Activated CD4-positive, alpha-beta T cell treated with anti-CD3 and anti-CD28 coated beads for 36 hours (primary cell): ENCODE results near the gene LRRC72. TPM values are rescaled to one million over a fixed set of nuclear protein-coding genes. Genes with fewer than 3 reads are reported as not detected.
"Not testable (repeated sequence)": the region's sequence is repeated elsewhere in the genome, so short reads cannot be mapped to it uniquely, and the experiment has no call there.

ENCODE experiments used
- ATAC-seq: fragments of 200-7000 bp; cut with Tn5 transposase; one replicate; pipeline ENCODE4 v1.10.0; 2021; ENCODE audit warnings: mild to moderate bottlenecking, moderate library complexity
- CTCF ChIA-PET: fragments of 350-600 bp; sonication (Branson Sonifier 250); formaldehyde crosslinking; loops from one replicate; lab custom pipeline; 2021; ENCODE audit warnings: antibody characterized with exemption; lab: Charles Lee
- POLR2A ChIA-PET: fragments of 350-600 bp; sonication (Branson Sonifier 250); formaldehyde crosslinking; loops from one replicate; lab custom pipeline; 2021; ENCODE audit warnings: antibody characterized with exemption, inconsistent platforms; lab: Charles Lee
- DNase-seq: peaks from one replicate; pipeline ENCODE4 v3.0.0-alpha.2; 2020
- H3K27ac Mint-ChIP-seq: one replicate; pipeline ENCODE4 v1.8.0; 2021; ENCODE audit warnings: mixed read lengths
- H3K27me3 Mint-ChIP-seq: one replicate; pipeline ENCODE4 v1.8.0; 2021; ENCODE audit warnings: mixed read lengths
- H3K36me3 Mint-ChIP-seq: one replicate; pipeline ENCODE4 v1.8.0; 2021; ENCODE audit warnings: low read depth, mixed read lengths
- H3K4me1 Mint-ChIP-seq: one replicate; pipeline ENCODE4 v1.8.0; 2021; ENCODE audit warnings: mixed read lengths
- H3K4me3 Mint-ChIP-seq: one replicate; pipeline ENCODE4 v1.8.0; 2021; ENCODE audit warnings: mild to moderate bottlenecking, moderate library complexity, mixed read lengths
- H3K9me3 Mint-ChIP-seq: one replicate; pipeline ENCODE4 v1.8.0; 2021; ENCODE audit warnings: low read depth, mixed read lengths
- intact Hi-C, 2 experiments: fragments of 100-400 bp; cut with DNase I in 1 of 2; cut with micrococcal nuclease in 1 of 2; formaldehyde crosslinking; loops; one replicate each; pipeline versions ENCODE4 v1.14.2 to v1.15.1; 2022 to 2024; cut with DNase I, micrococcal nuclease
- total RNA-seq, 2 experiments: library from RNA; stranded (reverse); gene quantifications; one replicate each; pipeline ENCODE4 v1.2.3, GENCODE V29; 2021

The LRRC72 gene
- total RNA-seq, 2 experiments from 2014 or later, result not detected

DNA sequence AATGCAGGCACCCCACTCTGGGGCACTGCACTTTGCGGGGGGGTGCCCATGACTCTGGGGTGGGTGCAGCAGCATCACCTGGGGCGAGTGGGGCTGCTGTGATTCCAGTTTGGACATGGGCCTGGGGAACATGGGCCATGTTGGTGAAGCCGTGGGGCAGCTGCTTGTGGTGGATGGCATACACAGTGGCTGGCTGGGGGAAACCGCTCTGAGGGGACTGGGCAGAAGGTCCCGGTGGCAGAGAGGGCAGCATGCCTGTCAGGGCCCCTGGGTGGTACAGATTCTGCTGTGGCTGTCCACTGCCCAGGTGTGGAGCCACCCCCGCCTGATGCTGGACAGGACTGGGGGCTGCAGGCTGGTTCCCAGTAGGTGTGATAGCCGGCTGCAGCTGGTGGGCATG lies 57.2 kb downstream of the LRRC72 start:
- ChIA-PET POLR2A (no interaction called here), CTCF (no interaction called here)
- ATAC-seq (no peak), DNase-seq (no peak)
- H3K27ac Mint-ChIP-seq, result no peak overlapping the region
- H3K27me3 Mint-ChIP-seq, result peaks cover 4% of the 10 kb centered on the region
- H3K4me1 Mint-ChIP-seq, result no peaks in the 10 kb centered on the region
- no peaks in the 10 kb centered on the region for H3K36me3 Mint-ChIP-seq
- H3K9me3 Mint-ChIP-seq, result no peaks in the 10 kb centered on the region
- intact Hi-C loops, result no loop called here
- no peak overlapping the region for H3K4me3 Mint-ChIP-seq

DNA sequence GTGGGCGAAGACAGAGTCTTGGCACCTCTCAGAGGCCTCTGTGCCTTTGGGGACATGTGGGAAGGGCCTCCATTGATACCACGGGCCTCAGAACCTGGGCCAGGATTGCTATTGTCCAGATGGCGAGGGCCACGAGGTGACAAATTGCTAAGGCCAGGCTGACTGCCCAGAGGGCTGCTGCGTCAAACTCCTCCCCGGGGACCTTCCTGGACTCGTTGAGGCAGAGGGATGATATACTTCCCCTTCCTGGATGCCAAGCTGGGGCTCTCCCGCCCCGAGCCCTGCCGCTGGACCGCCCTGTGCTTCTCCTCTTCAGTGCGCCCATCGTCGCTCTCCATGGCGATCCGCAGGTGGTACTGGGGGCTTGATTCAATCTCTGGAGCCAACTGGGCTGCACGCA lies 58.9 kb downstream of the LRRC72 start:
- Mint-ChIP-seq H3K9me3 (no peaks in the 10 kb centered on the region), H3K27ac (no peak overlapping the region), H3K27me3 (peaks cover 4% of the 10 kb centered on the region), H3K4me1 (no peaks in the 10 kb centered on the region), H3K36me3 (no peaks in the 10 kb centered on the region), H3K4me3 (no peak overlapping the region)
- ChIA-PET POLR2A (no interaction called here), CTCF (interaction anchor here (1.2 kb wide), 1 partner anchor 21 kb away, joined by 3 read pairs; no protein-coding TSS in a partner anchor)
- DNase-seq, result no peak
- intact Hi-C loops, result no loop called here
- ATAC-seq, result no peak

DNA sequence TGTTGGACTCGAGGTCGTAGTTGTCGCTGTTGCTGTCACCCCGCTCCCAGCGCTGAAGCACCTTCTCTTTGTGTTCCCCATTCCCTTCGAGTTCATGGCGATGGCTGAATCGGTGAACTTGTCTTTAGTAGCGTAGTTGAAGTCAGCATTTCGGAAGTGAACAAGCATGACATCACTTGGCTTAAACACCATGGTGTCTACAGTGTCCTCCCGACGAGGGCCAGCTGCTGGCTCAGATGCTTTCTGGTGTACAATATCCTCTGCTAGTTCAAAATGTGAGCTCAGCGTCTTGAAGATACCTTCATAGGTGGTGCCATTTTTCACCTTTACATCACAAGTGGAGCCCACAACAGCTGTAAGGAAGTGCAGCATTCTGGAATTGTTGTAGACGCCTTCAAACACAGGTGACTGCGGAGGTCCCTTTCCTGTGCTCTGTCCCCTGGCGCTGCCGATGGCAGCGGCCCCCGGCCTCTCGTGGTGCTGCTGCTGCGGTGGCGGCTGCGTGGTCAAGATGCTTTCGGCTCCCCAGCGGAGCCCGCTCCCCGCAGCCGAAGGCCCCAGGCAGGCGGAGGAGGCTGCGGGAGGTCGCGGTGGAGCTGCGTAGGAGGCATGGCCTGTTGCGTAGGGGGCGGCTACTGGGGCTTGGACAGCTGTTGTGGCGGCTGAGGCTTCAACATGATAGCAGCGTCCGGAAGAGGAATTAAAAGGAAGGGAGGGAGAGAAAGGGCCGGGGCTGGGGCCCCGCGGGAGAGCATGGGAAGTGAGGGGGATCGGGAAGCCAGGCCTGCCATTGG lies 59.7 kb downstream of the LRRC72 start:
- POLR2A ChIA-PET, result no interaction called here
- intact Hi-C loops, result no loop called here
- Mint-ChIP-seq H3K9me3 (no peaks in the 10 kb centered on the region), H3K4me3 (no peak overlapping the region), H3K4me1 (no peaks in the 10 kb centered on the region), H3K27ac (no peak overlapping the region), H3K36me3 (no peaks in the 10 kb centered on the region), H3K27me3 (peaks cover 4% of the 10 kb centered on the region)
- DNase-seq (no peak), ATAC-seq (no peak)
- CTCF ChIA-PET, result interaction anchor here (0.7 to 0.9 kb wide), 2 partner anchors 13 to 21 kb away, joined by 3 to 4 read pairs; no protein-coding TSS in a partner anchor

DNA sequence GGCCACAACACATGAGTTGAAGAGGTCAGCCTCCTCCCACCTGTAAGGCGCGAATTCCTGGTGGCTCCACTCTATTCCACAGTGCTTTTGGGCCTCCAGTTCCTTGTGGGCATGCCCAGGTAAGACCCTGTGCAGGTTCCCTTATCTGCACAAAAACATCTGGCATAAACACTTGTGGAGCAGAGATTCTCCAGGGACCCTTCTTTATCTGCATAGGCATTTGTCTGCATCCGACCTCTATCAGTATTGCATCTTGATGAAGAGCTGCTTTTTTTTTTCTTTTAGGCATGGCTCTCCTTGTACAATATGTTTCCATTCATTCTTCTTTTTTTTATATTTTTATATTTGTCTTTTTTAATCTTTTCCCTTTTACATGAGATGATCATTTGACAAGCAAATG lies 60.5 kb downstream of the LRRC72 start:
- intact Hi-C loops, result no loop called here
- ChIA-PET POLR2A (no interaction called here), CTCF (interaction anchor here (0.9 to 1.2 kb wide), 2 partner anchors 10 to 22 kb away, joined by 4 to 6 read pairs; no protein-coding TSS in a partner anchor)
- DNase-seq, result no peak
- Mint-ChIP-seq H3K27me3 (peaks cover 4% of the 10 kb centered on the region), H3K4me1 (no peaks in the 10 kb centered on the region), H3K9me3 (no peaks in the 10 kb centered on the region), H3K4me3 (no peak overlapping the region), H3K27ac (no peak overlapping the region), H3K36me3 (no peaks in the 10 kb centered on the region)
- no peak for ATAC-seq

DNA sequence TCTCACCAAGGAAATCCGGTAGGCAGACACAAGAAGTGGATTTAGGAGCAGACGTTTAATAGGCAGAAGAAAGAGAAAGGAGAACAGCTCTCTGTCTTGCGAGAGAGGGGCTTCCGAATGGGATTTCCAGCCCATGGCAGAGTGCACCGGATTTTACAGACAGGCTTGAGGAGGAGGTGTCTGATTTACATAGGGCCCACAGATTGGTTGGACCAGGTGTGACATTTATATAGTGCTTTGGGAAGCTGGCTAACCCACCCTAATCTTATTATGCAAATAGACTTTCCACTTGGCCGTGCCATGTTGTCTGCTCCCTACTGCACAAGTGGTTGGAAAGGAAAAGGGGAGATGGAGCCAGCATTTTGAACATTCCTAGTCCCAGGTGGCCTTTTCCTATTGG lies 61.2 kb downstream of the LRRC72 start:
- ChIA-PET CTCF (interaction anchor here (1.2 kb wide), 1 partner anchor 10 kb away, joined by 6 read pairs; no protein-coding TSS in a partner anchor), POLR2A (no interaction called here)
- H3K27me3 Mint-ChIP-seq, result peaks cover 4% of the 10 kb centered on the region
- intact Hi-C loops, result no loop called here
- H3K4me3 Mint-ChIP-seq, result no peak overlapping the region
- DNase-seq (no peak), ATAC-seq (no peak)
- no peaks in the 10 kb centered on the region for H3K9me3 Mint-ChIP-seq
- no peaks in the 10 kb centered on the region for H3K36me3 Mint-ChIP-seq
- no peaks in the 10 kb centered on the region for H3K4me1 Mint-ChIP-seq
- no peak overlapping the region for H3K27ac Mint-ChIP-seq

DNA sequence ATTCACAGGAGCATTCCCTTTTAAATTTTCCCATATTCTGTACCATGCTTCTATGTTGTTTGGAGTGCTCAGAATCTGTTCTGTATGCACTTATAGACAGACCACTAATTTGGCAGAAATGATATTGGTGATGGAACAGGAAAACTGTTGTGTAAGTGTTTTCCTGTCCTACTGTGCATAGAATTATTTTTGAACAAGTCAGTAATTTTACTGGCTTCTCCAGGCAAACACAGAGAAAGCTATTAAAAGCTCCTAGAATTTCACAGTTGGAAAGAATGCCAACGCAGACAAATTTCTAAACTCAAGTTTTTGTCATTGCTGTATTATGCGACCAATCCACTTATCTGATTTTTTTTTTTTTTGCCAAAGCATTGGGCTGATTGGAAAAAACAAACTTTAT lies 63.3 kb downstream of the LRRC72 start:
- ChIA-PET CTCF (no interaction called here), POLR2A (no interaction called here)
- no peaks in the 10 kb centered on the region for H3K9me3 Mint-ChIP-seq
- H3K27me3 Mint-ChIP-seq, result no peaks in the 10 kb centered on the region
- no peak overlapping the region for H3K27ac Mint-ChIP-seq
- H3K36me3 Mint-ChIP-seq, result no peaks in the 10 kb centered on the region
- no peak for DNase-seq
- intact Hi-C loops, result no loop called here
- H3K4me1 Mint-ChIP-seq, result no peaks in the 10 kb centered on the region
- no peak for ATAC-seq
- H3K4me3 Mint-ChIP-seq, result no peak overlapping the region

DNA sequence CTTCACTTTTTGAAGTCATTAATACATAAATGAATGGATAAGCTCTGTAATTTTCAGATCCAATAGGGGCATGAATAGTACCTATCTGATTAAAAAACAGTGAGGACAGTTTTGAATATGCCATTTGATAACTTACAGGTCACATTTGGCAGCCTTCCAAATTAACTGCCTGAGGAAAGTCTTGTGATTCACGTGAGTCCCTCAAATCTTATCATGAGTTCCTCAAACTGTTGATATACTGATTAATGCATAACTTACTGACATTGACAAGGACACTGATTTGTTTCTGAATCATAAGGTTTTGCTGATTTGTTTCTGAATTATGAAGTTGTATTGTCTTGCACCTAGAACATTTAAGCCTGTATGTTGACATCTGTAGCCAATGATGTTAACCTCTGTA lies 63.8 kb downstream of the LRRC72 start:
- Mint-ChIP-seq H3K27me3 (no peaks in the 10 kb centered on the region), H3K27ac (no peak overlapping the region), H3K36me3 (no peaks in the 10 kb centered on the region), H3K4me3 (no peak overlapping the region), H3K9me3 (no peaks in the 10 kb centered on the region), H3K4me1 (no peaks in the 10 kb centered on the region)
- ChIA-PET POLR2A (no interaction called here), CTCF (no interaction called here)
- intact Hi-C loops, result no loop called here
- DNase-seq (no peak), ATAC-seq (no peak)

DNA sequence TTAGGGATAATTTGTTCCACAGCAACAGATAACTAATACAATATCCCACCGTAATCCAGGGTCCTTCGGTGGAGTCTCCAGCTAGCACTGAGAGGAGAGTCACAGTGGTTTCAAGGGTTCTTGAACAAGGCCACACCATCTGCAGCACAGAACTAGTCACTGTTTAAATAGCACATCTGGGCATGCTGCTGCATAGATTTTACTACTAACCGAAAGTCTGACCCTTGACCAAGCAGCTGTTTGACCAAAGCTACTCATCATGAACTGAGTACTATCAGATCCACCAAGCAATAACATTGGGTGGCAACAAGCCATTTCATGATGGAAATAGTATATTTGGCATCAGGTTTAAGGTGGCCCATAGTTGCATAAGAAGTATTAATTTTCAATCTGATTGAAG lies 65.8 kb downstream of the LRRC72 start:
- ATAC-seq (no peak), DNase-seq (no peak)
- Mint-ChIP-seq H3K27ac (no peak overlapping the region), H3K36me3 (no peaks in the 10 kb centered on the region), H3K27me3 (no peaks in the 10 kb centered on the region), H3K9me3 (no peaks in the 10 kb centered on the region), H3K4me3 (no peak overlapping the region), H3K4me1 (no peaks in the 10 kb centered on the region)
- ChIA-PET CTCF (no interaction called here), POLR2A (no interaction called here)
- intact Hi-C loops, result no loop called here

DNA sequence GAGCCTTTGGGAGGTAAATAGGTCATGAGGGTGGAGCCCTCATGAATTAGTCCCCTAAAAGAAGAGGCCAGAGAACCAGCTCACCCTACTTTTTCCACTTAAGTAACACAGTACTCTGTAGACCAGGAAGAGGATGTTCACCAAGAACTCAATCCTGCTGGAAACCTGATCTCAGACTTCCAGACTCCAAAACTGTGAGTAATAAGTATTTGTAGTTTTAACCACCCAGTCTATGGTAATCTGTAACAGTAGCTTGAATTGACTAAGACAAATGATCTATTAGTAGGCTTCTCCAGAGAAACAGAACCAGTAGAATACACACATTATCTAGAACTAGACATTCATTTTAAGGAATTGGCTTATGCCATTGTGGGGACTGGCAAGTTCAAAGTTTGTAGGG lies 67.4 kb downstream of the LRRC72 start:
- DNase-seq, result no peak
- no peaks in the 10 kb centered on the region for H3K9me3 Mint-ChIP-seq
- H3K36me3 Mint-ChIP-seq, result no peaks in the 10 kb centered on the region
- POLR2A ChIA-PET, result no interaction called here
- CTCF ChIA-PET, result interaction anchor here (0.6 to 0.9 kb wide), 3 partner anchors 28 to 138 kb away, joined by 3 to 6 read pairs (median 3); no protein-coding TSS in a partner anchor
- ATAC-seq, result no peak
- intact Hi-C loops, result no loop called here
- no peak overlapping the region for H3K27ac Mint-ChIP-seq
- H3K4me3 Mint-ChIP-seq, result no peak overlapping the region
- no peaks in the 10 kb centered on the region for H3K4me1 Mint-ChIP-seq
- no peaks in the 10 kb centered on the region for H3K27me3 Mint-ChIP-seq

DNA sequence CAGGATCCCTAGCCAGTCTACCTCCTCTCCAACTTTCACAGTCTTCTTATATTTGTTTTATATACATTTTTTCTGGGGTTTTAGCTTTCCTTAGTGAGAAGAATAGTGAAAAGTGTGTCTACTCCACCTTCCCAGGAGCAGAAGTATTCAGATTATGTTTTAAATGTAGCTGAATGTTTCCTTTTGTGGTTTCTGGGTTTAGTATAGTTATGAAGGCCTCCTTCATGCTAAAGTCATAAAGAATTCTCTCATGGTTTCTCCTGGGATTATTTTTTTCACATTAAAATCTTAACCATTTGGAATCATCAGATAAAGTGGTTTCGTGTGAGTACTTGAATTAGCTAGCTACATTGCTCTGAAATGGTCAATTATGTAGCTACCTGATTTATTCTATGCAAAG lies 68.1 kb downstream of the LRRC72 start:
- POLR2A ChIA-PET, result no interaction called here
- H3K27ac Mint-ChIP-seq, result no peak overlapping the region
- no peak overlapping the region for H3K4me3 Mint-ChIP-seq
- ATAC-seq, result no peak
- no peak for DNase-seq
- no peaks in the 10 kb centered on the region for H3K4me1 Mint-ChIP-seq
- intact Hi-C loops, result no loop called here
- no peaks in the 10 kb centered on the region for H3K27me3 Mint-ChIP-seq
- CTCF ChIA-PET, result interaction anchor here (0.6 to 0.9 kb wide), 3 partner anchors 29 to 139 kb away, joined by 3 to 6 read pairs (median 3); no protein-coding TSS in a partner anchor
- no peaks in the 10 kb centered on the region for H3K9me3 Mint-ChIP-seq
- H3K36me3 Mint-ChIP-seq, result no peaks in the 10 kb centered on the region

DNA sequence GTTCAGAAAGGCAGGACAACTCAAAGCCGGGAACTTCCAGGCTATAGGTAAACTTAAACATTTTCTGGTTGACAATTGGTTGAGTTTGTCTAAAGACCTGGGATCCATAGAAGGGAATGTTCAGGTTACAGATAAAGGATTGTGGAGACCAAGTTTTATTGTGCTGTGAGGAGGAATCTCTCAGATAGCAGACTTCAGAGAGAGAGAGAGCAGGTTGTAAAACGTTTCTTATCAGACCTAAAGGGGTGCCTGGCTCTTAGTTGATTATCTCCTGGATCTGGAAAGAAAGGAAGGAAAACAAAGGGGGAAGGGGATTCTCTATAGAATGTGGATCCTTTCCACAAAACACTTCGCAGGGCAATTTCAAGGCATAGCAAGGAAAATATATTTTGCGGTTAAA lies 69.0 kb downstream of the LRRC72 start:
- H3K4me3 Mint-ChIP-seq, H3K9me3 Mint-ChIP-seq, H3K27me3 Mint-ChIP-seq, CTCF ChIA-PET, H3K36me3 Mint-ChIP-seq, POLR2A ChIA-PET, intact Hi-C loops, DNase-seq, H3K4me1 Mint-ChIP-seq, ATAC-seq, H3K27ac Mint-ChIP-seq: not testable (repeated sequence)

DNA sequence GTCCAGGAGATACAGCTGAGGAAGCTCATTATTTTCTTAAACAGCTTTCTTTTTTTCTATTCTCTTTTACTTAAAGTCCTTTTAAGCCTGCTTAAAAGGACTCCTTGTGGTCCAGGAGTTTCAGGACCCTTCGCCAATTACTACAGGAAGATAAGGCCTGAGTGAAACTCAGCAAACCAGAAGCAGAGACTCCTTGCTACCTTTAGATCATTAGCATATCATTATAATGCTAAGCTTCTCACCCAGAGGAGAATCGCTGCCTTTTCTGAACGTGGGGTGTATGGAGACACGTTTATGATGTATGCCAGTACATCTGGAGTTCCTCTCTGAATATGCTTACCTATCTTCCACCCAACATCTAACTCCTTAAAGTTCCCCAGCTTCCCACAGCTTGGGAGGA lies 71.4 kb downstream of the LRRC72 start:
- ChIA-PET POLR2A (no interaction called here), CTCF (interaction anchor here (1.2 kb wide), 1 partner anchor 10 kb away, joined by 6 read pairs; no protein-coding TSS in a partner anchor)
- Mint-ChIP-seq H3K9me3 (no peaks in the 10 kb centered on the region), H3K36me3 (peaks cover 10% of the 10 kb centered on the region), H3K27ac (no peak overlapping the region), H3K27me3 (no peaks in the 10 kb centered on the region), H3K4me3 (no peak overlapping the region), H3K4me1 (no peaks in the 10 kb centered on the region)
- intact Hi-C loops, result no loop called here
- DNase-seq (no peak), ATAC-seq (no peak)
